ENCODE results near the gene RPRML.

GRCh38 chr17:46960152-46960551 lies 18.9 kb downstream of the RPRML start:
- TF ChIP-seq CTCF (conservative IDR thresholded peaks at IDR 0.05; ENCODE audit: low read depth, low read length): no peak
- TF ChIP-seq EZH2 (IDR thresholded peaks at IDR 0.05; ENCODE audit: low read length, unreplicated experiment): no peak
- no peak for TF ChIP-seq EZH2phosphoT487 (IDR thresholded peaks at IDR 0.05; ENCODE audit: borderline replicate concordance, low read length)

Data from PC-3 (cell line).